SK-N-SH (cell line): ENCODE results near the gene C19orf33.

Source experiments
- CTCF ChIP-seq: fragments of 200-600 bp; sonication (generic); IDR thresholded peaks from 2 replicates; pipeline ENCODE4 v1.6.1; 2017; ENCODE audit warnings: antibody characterized with exemption, mild to moderate bottlenecking, moderate library complexity
- JUND ChIP-seq: IDR thresholded peaks from 2 replicates; pipeline ENCODE4 v1.4.0; 2012
- MXI1 ChIP-seq: IDR thresholded peaks from 2 replicates; pipeline ENCODE4 v1.6.1; 2012; ENCODE audit warnings: mild to moderate bottlenecking, low read depth, low read length, improper control_type of control experiment
- NRF1 ChIP-seq: IDR thresholded peaks from 2 replicates; pipeline ENCODE4 v1.6.1; 2012; ENCODE audit warnings: low read depth, mild to moderate bottlenecking, low read length
- POLR2AphosphoS5 ChIP-seq: IDR thresholded peaks from 2 replicates; pipeline ENCODE4 v1.6.1; 2012; ENCODE audit warnings: low read depth, low read length
- RAD21 ChIP-seq: IDR thresholded peaks from 2 replicates; pipeline ENCODE4 v1.6.1; 2012; ENCODE audit warnings: mild to moderate bottlenecking, low read length
- USF2 ChIP-seq: fragments of 150-350 bp; IDR thresholded peaks from 2 replicates; pipeline ENCODE4 v1.6.1; 2017; ENCODE audit warnings: antibody characterized with exemption, low read length, low read depth, borderline replicate concordance
- YY1 ChIP-seq: IDR thresholded peaks from 2 replicates; pipeline ENCODE4 v1.4.0; 2012; ENCODE audit warnings: low read depth, mild to moderate bottlenecking
- ZBTB33 ChIP-seq: IDR thresholded peaks from 2 replicates; pipeline ENCODE4 v1.4.0; 2012; ENCODE audit warnings: low read depth, borderline replicate concordance

- no peak for TF ChIP-seq ZBTB33
- no peak for TF ChIP-seq CTCF
- no peak for TF ChIP-seq MXI1
- TF ChIP-seq YY1 = no peak
- no peak for TF ChIP-seq JUND
- no peak for TF ChIP-seq RAD21
- TF ChIP-seq POLR2AphosphoS5 = no peak
- no peak for TF ChIP-seq NRF1
- no peak for TF ChIP-seq USF2
These were observed 10.0 kb upstream of the C19orf33 start for GRCh38 chr19:38294090-38294489.
